GM18526 (cell line): ENCODE data around the gene COL5A2.

Source experiments
- POLR2A ChIP-seq: IDR thresholded peaks from 3 replicates; pipeline ENCODE4 v1.6.1; 2011; ENCODE audit not compliant: insufficient read length; ENCODE audit errors: extremely low read depth

The COL5A2 gene

GRCh38 chr2:189162566-189162965 is 17.0 kb downstream of the COL5A2 start:
- no peak for TF ChIP-seq POLR2A

GRCh38 chr2:189161894-189162293 is 17.7 kb downstream of the COL5A2 start:
- TF ChIP-seq POLR2A = no peak

- TF ChIP-seq POLR2A = no peak
These were observed 19.8 kb downstream of the COL5A2 start for GRCh38 chr2:189159717-189160116.

GRCh38 chr2:189159273-189159672 is 20.3 kb downstream of the COL5A2 start:
- no peak for TF ChIP-seq POLR2A

GRCh38 chr2:189157939-189158338 is 21.6 kb downstream of the COL5A2 start:
- no peak for TF ChIP-seq POLR2A

GRCh38 chr2:189157456-189157855 is 22.1 kb downstream of the COL5A2 start:
- no peak for TF ChIP-seq POLR2A

GRCh38 chr2:189155795-189156194 is 23.8 kb downstream of the COL5A2 start:
- no peak for TF ChIP-seq POLR2A

GRCh38 chr2:189153619-189154018 is 25.9 kb downstream of the COL5A2 start:
- TF ChIP-seq POLR2A = no peak

GRCh38 chr2:189152483-189152882 is 27.1 kb downstream of the COL5A2 start:
- no peak for TF ChIP-seq POLR2A

GRCh38 chr2:189151906-189152305 is 27.7 kb downstream of the COL5A2 start:
- TF ChIP-seq POLR2A = no peak

- TF ChIP-seq POLR2A = no peak
These were observed 29.5 kb downstream of the COL5A2 start for GRCh38 chr2:189150033-189150432.

- TF ChIP-seq POLR2A = no peak
These were observed 31.6 kb downstream of the COL5A2 start for GRCh38 chr2:189147989-189148388.

GRCh38 chr2:189147361-189147760 is 32.2 kb downstream of the COL5A2 start:
- TF ChIP-seq POLR2A = no peak

GRCh38 chr2:189146553-189146952 is 33.0 kb downstream of the COL5A2 start:
- TF ChIP-seq POLR2A = no peak

- TF ChIP-seq POLR2A = no peak
These were observed 34.8 kb downstream of the COL5A2 start for GRCh38 chr2:189144700-189145211.

GRCh38 chr2:189143925-189144324 is 35.6 kb downstream of the COL5A2 start:
- TF ChIP-seq POLR2A = no peak

- TF ChIP-seq POLR2A = no peak
These were observed 36.4 kb downstream of the COL5A2 start for GRCh38 chr2:189142893-189143759.
